ENCODE measurements around the gene ALDH1B1. TPM values are rescaled to one million over a fixed set of nuclear protein-coding genes. Genes with fewer than 3 reads are reported as not detected.

ALDH1B1 gene
- total RNA-seq, result 11.1 and 33.9 TPM in 2 replicates

DNA sequence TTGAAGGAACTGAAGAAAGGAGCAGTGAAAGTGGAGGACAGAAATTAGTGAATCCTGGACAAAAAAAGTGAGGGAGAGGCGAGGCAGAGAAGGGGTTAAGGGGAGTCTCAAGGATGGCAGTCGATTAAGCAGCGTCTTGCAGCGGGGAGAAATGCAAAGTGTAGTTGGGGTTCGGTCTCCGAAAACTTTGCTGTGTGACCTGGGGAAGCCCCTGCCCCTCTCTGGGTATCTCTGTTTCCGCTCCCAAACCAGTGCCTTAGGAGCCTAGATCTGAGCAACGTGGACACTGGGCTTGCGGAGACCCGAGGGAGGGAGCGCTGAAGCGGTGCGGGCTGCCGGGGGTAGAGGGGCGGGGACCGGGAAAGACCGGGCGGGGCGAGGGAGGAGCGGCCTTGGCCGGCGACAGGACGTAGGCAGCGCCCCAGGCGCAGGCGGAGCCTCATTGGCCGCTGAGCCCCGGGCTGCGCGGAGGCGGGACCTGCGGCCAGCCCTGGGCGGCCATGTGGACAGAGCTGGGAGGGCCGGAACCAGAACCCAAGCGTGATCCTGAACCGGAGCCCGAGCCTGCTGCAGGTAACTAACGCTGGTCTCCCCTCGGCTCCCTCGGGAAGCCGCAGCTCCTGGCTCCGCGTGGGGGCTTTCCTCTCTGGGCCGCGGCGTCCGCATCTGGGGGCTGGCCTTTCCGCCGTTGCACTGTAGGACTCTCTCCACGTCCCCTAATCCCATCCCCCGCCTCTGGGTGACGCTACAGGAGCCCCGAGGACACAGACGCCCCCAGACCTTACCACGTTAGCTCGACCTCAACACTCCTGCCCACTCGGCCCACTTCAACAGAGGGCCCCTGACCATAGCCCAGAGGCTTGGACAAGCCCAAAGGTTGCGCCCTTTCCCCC lies at the start of gene ALDH1B1:
Gene ALDH1B1, plus strand, starts transcription at position 468 of the 893 bp plus-strand sequence. CDS start 3,047 bp downstream, outside the sequence.

DNA sequence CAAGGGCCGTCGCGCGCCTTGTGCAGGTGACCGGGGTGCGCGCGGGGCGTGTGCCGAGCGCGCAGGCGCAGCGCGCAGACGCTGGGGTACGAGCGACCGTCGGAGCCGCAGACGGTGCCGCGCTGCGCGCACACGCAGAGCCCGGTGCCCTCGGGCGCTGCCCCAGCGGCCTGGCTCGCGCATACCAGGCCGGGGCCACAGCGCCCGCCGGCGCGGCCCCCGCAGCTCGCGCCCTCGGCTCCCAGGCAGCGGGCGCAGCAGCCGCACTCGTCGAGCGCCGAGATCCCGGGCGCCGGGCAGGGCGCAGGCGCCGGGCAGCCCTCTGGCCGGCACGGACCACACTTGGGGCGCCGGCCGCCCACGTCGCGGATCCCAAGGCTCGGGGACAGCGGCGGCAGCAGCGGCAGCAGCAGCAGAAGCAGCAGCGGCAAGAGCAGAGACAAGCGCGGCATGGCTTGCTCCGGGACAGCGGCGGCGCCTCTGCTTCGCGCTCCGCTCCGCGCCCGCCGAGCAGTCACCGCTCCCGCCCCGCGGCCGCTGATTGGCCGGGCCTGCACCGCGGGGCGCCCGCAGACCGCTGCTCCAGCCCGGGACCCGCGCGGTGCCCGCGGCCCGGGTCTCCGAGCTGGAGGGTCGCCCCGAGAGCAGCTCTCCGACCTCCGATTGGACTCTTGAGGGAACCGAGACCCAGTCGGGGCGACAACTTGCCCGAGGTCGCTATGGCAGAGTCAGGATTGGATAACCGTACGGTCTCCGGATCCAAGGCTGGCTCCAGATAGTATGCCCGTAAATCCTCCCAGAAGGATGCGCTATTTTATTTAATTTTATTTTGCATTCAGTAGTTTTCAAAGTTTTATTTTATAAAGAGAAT lies 31.7 kb downstream of the ALDH1B1 start, which contains the start of gene IGFBPL1:
Gene IGFBPL1, minus strand, starts transcription at position 482 of the 871 bp plus-strand sequence. Its CDS starts 30 bp downstream, at position 452.

Other genes with a start within 250 kb of the ALDH1B1 start
- not detected in 2 replicates for gene IGFBPL1, start 31.8 kb downstream of the ALDH1B1 start, total RNA-seq
- 7.0 TPM in 1 of 2 replicates, not detected in the other for gene ANKRD18A, start 227.9 kb downstream of the ALDH1B1 start, total RNA-seq